Progenitor cell of endocrine pancreas (in vitro differentiated cells): ENCODE measurements around the gene PPP1R14D. TPM values are rescaled to one million over a fixed set of nuclear protein-coding genes. Genes with fewer than 3 reads are reported as not detected.

Experiments used
- DNase-seq: peaks from one replicate; pipeline ENCODE4 v3.0.0; 2021; ENCODE audit warnings: low spot score; ENCODE audit not compliant: unreplicated experiment
- H3K27ac Mint-ChIP-seq: 2 replicates; pipeline ENCODE4 v1.8.0; 2021; ENCODE audit warnings: mild to moderate bottlenecking, moderate library complexity, mixed read lengths
- H3K27me3 Mint-ChIP-seq: 2 replicates; pipeline ENCODE4 v1.8.0; 2021; ENCODE audit warnings: mixed read lengths
- H3K36me3 Mint-ChIP-seq: 2 replicates; pipeline ENCODE4 v1.8.0; 2022; ENCODE audit warnings: mixed read lengths; ENCODE audit not compliant: insufficient read depth
- H3K4me1 Mint-ChIP-seq: 2 replicates; pipeline ENCODE4 v1.8.0; 2021; ENCODE audit warnings: low read depth, mixed read lengths
- H3K4me3 Mint-ChIP-seq: 2 replicates; pipeline ENCODE4 v1.8.0; 2021; ENCODE audit warnings: low read depth, mild to moderate bottlenecking, moderate library complexity, mixed read lengths
- H3K9me3 Mint-ChIP-seq: 2 replicates; pipeline ENCODE4 v1.8.0; 2021; ENCODE audit warnings: low read depth, mixed read lengths
- total RNA-seq: library from RNA; stranded (reverse); gene quantifications from 2 replicates; pipeline ENCODE4 v1.2.1, GENCODE V29; 2021
- TF ChIP-seq, protein P1 (sequence below): fragments of 200-600 bp; sonication (generic); IDR thresholded peaks from one replicate; pipeline ENCODE4 v1.5.0; 2021; ENCODE audit warnings: antibody characterized with exemption, mild to moderate bottlenecking; ENCODE audit not compliant: unreplicated experiment

Gene PPP1R14D
- total RNA-seq, 1 donor from 2014 or later = 0.81 TPM

- Mint-ChIP-seq H3K4me1 (peaks cover 15% of the 10 kb centered on the region), H3K27ac (peak overlapping the region; percentile 97), H3K36me3 (peaks cover 13% of the 10 kb centered on the region), H3K27me3 (no peaks in the 10 kb centered on the region), H3K4me3 (no peak overlapping the region), H3K9me3 (no peaks in the 10 kb centered on the region)
- TF ChIP-seq, protein P1, sequence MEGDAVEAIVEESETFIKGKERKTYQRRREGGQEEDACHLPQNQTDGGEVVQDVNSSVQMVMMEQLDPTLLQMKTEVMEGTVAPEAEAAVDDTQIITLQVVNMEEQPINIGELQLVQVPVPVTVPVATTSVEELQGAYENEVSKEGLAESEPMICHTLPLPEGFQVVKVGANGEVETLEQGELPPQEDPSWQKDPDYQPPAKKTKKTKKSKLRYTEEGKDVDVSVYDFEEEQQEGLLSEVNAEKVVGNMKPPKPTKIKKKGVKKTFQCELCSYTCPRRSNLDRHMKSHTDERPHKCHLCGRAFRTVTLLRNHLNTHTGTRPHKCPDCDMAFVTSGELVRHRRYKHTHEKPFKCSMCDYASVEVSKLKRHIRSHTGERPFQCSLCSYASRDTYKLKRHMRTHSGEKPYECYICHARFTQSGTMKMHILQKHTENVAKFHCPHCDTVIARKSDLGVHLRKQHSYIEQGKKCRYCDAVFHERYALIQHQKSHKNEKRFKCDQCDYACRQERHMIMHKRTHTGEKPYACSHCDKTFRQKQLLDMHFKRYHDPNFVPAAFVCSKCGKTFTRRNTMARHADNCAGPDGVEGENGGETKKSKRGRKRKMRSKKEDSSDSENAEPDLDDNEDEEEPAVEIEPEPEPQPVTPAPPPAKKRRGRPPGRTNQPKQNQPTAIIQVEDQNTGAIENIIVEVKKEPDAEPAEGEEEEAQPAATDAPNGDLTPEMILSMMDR = no peak
- DNase-seq = no peak
These were observed 28.2 kb upstream of the PPP1R14D start for GRCh38 chr15:40856746-40857145.

DNA sequence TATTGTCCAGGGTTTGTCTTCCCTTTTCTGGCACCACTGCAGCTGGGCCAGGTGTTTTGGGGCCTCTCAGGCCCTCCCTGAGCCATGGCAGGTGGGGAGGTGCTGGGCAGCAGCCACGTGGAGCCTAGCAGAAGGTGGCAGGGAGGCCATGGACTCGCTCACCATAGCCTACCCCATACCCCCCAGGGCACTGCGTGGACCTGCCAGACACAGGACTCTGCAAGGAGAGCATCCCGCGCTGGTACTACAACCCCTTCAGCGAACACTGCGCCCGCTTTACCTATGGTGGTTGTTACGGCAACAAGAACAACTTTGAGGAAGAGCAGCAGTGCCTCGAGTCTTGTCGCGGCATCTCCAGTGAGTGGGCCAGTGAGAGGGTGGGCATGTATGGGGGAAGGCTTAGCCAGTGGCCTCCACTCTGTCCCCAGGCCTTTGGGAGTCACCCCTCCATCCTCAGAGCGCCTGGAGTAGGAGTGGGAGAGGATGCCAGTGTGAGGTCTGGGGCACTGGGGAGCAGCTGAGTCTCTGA, 27.3 kb upstream of the PPP1R14D start:
- Mint-ChIP-seq H3K27ac (no peak overlapping the region), H3K36me3 (peaks cover 19% of the 10 kb centered on the region), H3K4me3 (no peak overlapping the region), H3K4me1 (peaks cover 15% of the 10 kb centered on the region), H3K9me3 (no peaks in the 10 kb centered on the region), H3K27me3 (no peaks in the 10 kb centered on the region)
- TF ChIP-seq, protein P1 = no peak
- no peak for DNase-seq

DNA sequence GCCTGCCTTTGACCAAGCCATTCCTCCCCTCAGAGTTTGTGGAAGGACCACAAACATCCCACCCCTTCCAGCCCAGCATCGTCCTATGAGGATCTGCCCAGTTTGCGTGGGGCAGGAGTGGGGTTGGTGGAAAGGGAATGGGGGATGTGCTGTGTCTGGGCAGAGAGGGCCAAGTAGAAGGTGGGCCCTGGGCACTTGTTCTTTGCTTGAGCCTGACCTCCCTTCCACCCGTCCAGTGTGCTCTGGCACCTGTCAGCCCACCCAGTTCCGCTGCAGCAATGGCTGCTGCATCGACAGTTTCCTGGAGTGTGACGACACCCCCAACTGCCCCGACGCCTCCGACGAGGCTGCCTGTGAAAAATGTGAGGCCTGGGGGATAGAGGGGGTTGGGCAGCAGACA, 25.7 kb upstream of the PPP1R14D start:
- no peaks in the 10 kb centered on the region for H3K27me3 Mint-ChIP-seq
- H3K9me3 Mint-ChIP-seq = no peaks in the 10 kb centered on the region
- H3K4me1 Mint-ChIP-seq = peaks cover 9% of the 10 kb centered on the region
- peaks cover 23% of the 10 kb centered on the region for H3K36me3 Mint-ChIP-seq
- DNase-seq = no peak
- TF ChIP-seq, protein P1 = no peak
- no peak overlapping the region for H3K27ac Mint-ChIP-seq
- no peak overlapping the region for H3K4me3 Mint-ChIP-seq

- H3K4me3 Mint-ChIP-seq = no peak overlapping the region
These were observed 24.9 kb upstream of the PPP1R14D start for GRCh38 chr15:40853241-40853890.

GRCh38 chr15:40852529-40852928, 24.0 kb upstream of the PPP1R14D start:
- Mint-ChIP-seq H3K9me3 (no peaks in the 10 kb centered on the region), H3K4me1 (peaks cover 14% of the 10 kb centered on the region), H3K36me3 (peaks cover 23% of the 10 kb centered on the region), H3K27ac (no peak overlapping the region), H3K4me3 (no peak overlapping the region), H3K27me3 (no peaks in the 10 kb centered on the region)
- TF ChIP-seq, protein P1 = no peak
- DNase-seq = no peak

More at GRCh38 chr15:40853241-40853890, 24.9 kb upstream of the PPP1R14D start:
- TF ChIP-seq, protein P1 = no peak
- peaks cover 20% of the 10 kb centered on the region for H3K36me3 Mint-ChIP-seq
- H3K27me3 Mint-ChIP-seq = no peaks in the 10 kb centered on the region
- peaks cover 8% of the 10 kb centered on the region for H3K4me1 Mint-ChIP-seq
- no peak overlapping the region for H3K27ac Mint-ChIP-seq
- no peaks in the 10 kb centered on the region for H3K9me3 Mint-ChIP-seq
- DNase-seq = no peak
